HepG2 (cell line): ENCODE measurements around the gene ZMPSTE24. TPM values are rescaled to one million over a fixed set of nuclear protein-coding genes. Genes with fewer than 3 reads are reported as not detected.

Experiments
- ARNTL ChIP-seq: sonication (generic); formaldehyde crosslinking; IDR thresholded peaks from 2 replicates; pipeline ENCODE4 v1.4.0; 2020; ENCODE audit warnings: mild to moderate bottlenecking, missing genetic modification reagents
- ATF7-NPFF ChIP-seq: sonication (generic); formaldehyde crosslinking; IDR thresholded peaks from 2 replicates; pipeline ENCODE4 v1.8.1; 2023; ENCODE audit warnings: mild to moderate bottlenecking, low read depth, missing genetic modification reagents, moderate library complexity
- CBX2 ChIP-seq, 2 experiments: fragments of 200-600 bp in 1 of 2; sonication (generic); formaldehyde crosslinking in 1 of 2; IDR thresholded peaks; 2 replicates each; pipeline versions ENCODE4 v1.7.0 to v1.8.1; 2018 to 2022; ENCODE audit warnings: low read depth in 2 of 2, low read length in 1 of 2, mild to moderate bottlenecking in 1 of 2, missing genetic modification reagents in 1 of 2
- ELK4 ChIP-seq: sonication (generic); formaldehyde crosslinking; IDR thresholded peaks from 2 replicates; pipeline ENCODE4 v1.9.0; 2021; ENCODE audit warnings: missing genetic modification reagents, borderline replicate concordance
- HOXA9 ChIP-seq: sonication (generic); formaldehyde crosslinking; IDR thresholded peaks from 2 replicates; pipeline ENCODE4 v1.8.1; 2022; ENCODE audit warnings: missing genetic modification reagents, mild to moderate bottlenecking, moderate library complexity, borderline replicate concordance
- NCOA5 ChIP-seq: sonication (generic); formaldehyde crosslinking; IDR thresholded peaks from 2 replicates; pipeline ENCODE4 v1.4.0; 2020; ENCODE audit warnings: missing genetic modification reagents
- SP2 ChIP-seq: sonication (generic); formaldehyde crosslinking; IDR thresholded peaks from 2 replicates; pipeline ENCODE4 v1.5.1; 2020; ENCODE audit warnings: mild to moderate bottlenecking, missing genetic modification reagents
- TP53 ChIP-seq: sonication (generic); formaldehyde crosslinking; conservative IDR thresholded peaks from 2 replicates; pipeline ENCODE4 v1.4.0; 2020; ENCODE audit warnings: missing genetic modification reagents
- ZBTB33 ChIP-seq: sonication (generic); formaldehyde crosslinking; IDR thresholded peaks from 2 replicates; pipeline ENCODE4 v1.4.0; 2020; ENCODE audit warnings: missing genetic modification reagents
- ZBTB44 ChIP-seq: sonication (generic); formaldehyde crosslinking; IDR thresholded peaks from 2 replicates; pipeline ENCODE4 v1.4.0; 2020; ENCODE audit warnings: missing genetic modification reagents
- ZNF101 ChIP-seq: sonication (generic); formaldehyde crosslinking; IDR thresholded peaks from 2 replicates; pipeline ENCODE4 v1.4.0; 2020; ENCODE audit warnings: mild to moderate bottlenecking, low read depth, missing genetic modification reagents, borderline replicate concordance
- ZNF253 ChIP-seq: sonication (generic); formaldehyde crosslinking; IDR thresholded peaks from 2 replicates; pipeline ENCODE4 v1.8.0; 2022; ENCODE audit warnings: mild to moderate bottlenecking, missing genetic modification reagents, borderline replicate concordance
- ZNF281 ChIP-seq: sonication (generic); formaldehyde crosslinking; IDR thresholded peaks from 2 replicates; pipeline ENCODE4 v1.4.0; 2020; ENCODE audit warnings: missing genetic modification reagents, borderline replicate concordance
- ZNF430 ChIP-seq: sonication (generic); formaldehyde crosslinking; IDR thresholded peaks from 2 replicates; pipeline ENCODE4 v1.9.0; 2021; ENCODE audit warnings: mild to moderate bottlenecking, missing genetic modification reagents
- ZNF660 ChIP-seq: sonication (generic); formaldehyde crosslinking; IDR thresholded peaks from 2 replicates; pipeline ENCODE4 v1.5.1; 2020; ENCODE audit warnings: mild to moderate bottlenecking, low read depth, missing genetic modification reagents, borderline replicate concordance
- ZNF83 ChIP-seq: sonication (generic); formaldehyde crosslinking; IDR thresholded peaks from 2 replicates; pipeline ENCODE4 v1.4.0; 2020; ENCODE audit warnings: missing genetic modification reagents, mild to moderate bottlenecking, borderline replicate concordance
- ZUFSP ChIP-seq: sonication (generic); formaldehyde crosslinking; IDR thresholded peaks from 2 replicates; pipeline ENCODE4 v1.9.0; 2021; ENCODE audit warnings: missing genetic modification reagents, mild to moderate bottlenecking, borderline replicate concordance
- polyA plus RNA-seq, 8 experiments: library from polyadenylated mRNA; depleted of rRNA in 3 of 8; stranded (reverse) in 7 of 8; unstranded in 1 of 8; fragments of >200 nt; fragmentation: Illumina TruSeq in 4 of 8; extraction: Trizol in 4 of 8; gene quantifications; 2 replicates each; pipeline versions ENCODE4 v1.2.1 to v1.2.3, GENCODE V29; 2011 to 2016; ENCODE audit warnings: low read depth in 4 of 8, missing spikeins in 1 of 8, mixed read lengths in 1 of 8; ENCODE audit not compliant: insufficient read depth in 1 of 8
- total RNA-seq, 5 experiments: library from RNA; depleted of rRNA; stranded (reverse); fragments of >200 nt; fragmentation: Illumina TruSeq; extraction: Trizol; gene quantifications; 2 replicates each; pipeline ENCODE4 v1.2.3, GENCODE V29; 2016; ENCODE audit warnings: low read depth in 1 of 5

The ZMPSTE24 gene
- total and polyA plus RNA-seq, 2 of the 13 experiments (the other 11 are each of a cell fraction or from before 2014, with no cell fraction given), result 13.6 to 60.2 TPM

- TF ChIP-seq SP2 (CRISPR knock-in tag), result peak; percentile 64
- peak; percentile 7; the same call in 1 of the 2 replicates for TF ChIP-seq ZBTB44 (CRISPR knock-in tag)
- TF ChIP-seq TP53 (CRISPR knock-in tag), result no peak
- TF ChIP-seq ZNF83 (CRISPR knock-in tag), result no peak
- no peak for TF ChIP-seq ZNF253
- TF ChIP-seq ZNF430 (CRISPR knock-in tag), result peak; percentile 18; the same call in 1 of the 2 replicates
- TF ChIP-seq ZUFSP (CRISPR knock-in tag), result no peak
- TF ChIP-seq ATF7-NPFF (CRISPR knock-in tag), result peak; percentile 69
- 0 out of 2 replicates have a peak, but pooled peaks have one; percentile 11 for TF ChIP-seq ELK4 (CRISPR knock-in tag)
- 0 out of 2 replicates have a peak, but pooled peaks have one; percentile 41 for TF ChIP-seq HOXA9 (CRISPR knock-in tag)
- no peak; the same call in 1 of the 2 replicates for TF ChIP-seq CBX2 (IDR thresholded peaks at IDR 0.05; ENCODE audit: low read depth, low read length)
- no peak for TF ChIP-seq CBX2 (CRISPR knock-in tag; IDR thresholded peaks at IDR 0.05; ENCODE audit: low read depth)
- TF ChIP-seq ARNTL, result peak; percentile 31; the same call in 1 of the 2 replicates
- TF ChIP-seq ZNF660 (CRISPR knock-in tag), result no peak
- TF ChIP-seq NCOA5, result no peak
- peak; percentile 90 for TF ChIP-seq ZNF281 (CRISPR knock-in tag)
- 0 out of 2 replicates have a peak, but pooled peaks have one; percentile 81 for TF ChIP-seq ZNF101
- peak; percentile 61 for TF ChIP-seq ZBTB33 (CRISPR knock-in tag)
These were observed at the start of gene ZMPSTE24 (continued) for GRCh38 chr1:40257688-40258444.
